GM20431 (cell line): ENCODE measurements around the gene DIRAS1.

ENCODE experiments used
- in situ Hi-C: fragments of 300-500 bp; cut with MseI, MboI; formaldehyde crosslinking; loops from one replicate; pipeline ENCODE4 v1.15.0; 2020; ENCODE audit warnings: low sequenced_read_pairs; ENCODE audit not compliant: unreplicated experiment

DIRAS1 gene

GRCh38 chr19:2720777-2721569 is at the start of gene DIRAS1:
DIRAS1 (minus strand) TSS chr19:2721372; CDS start chr19:2717806, 3,566 bp downstream.
- in situ Hi-C loops = no loop called here

- in situ Hi-C loops = no loop called here
Observed at GRCh38 chr19:2770055-2771013, 49.2 kb upstream of the DIRAS1 start.

- in situ Hi-C loops = no loop called here
Observed at GRCh38 chr19:2769218-2769617, 48.0 kb upstream of the DIRAS1 start.

GRCh38 chr19:2768365-2769132 is 47.4 kb upstream of the DIRAS1 start:
- in situ Hi-C loops = no loop called here

- in situ Hi-C loops = no loop called here
Observed at GRCh38 chr19:2767688-2768087, 46.5 kb upstream of the DIRAS1 start.

- in situ Hi-C loops = no loop called here
Observed at GRCh38 chr19:2766594-2767372, 45.6 kb upstream of the DIRAS1 start.

- in situ Hi-C loops = no loop called here
Observed at GRCh38 chr19:2765376-2765775, 44.2 kb upstream of the DIRAS1 start.

- in situ Hi-C loops = no loop called here
Observed at GRCh38 chr19:2764945-2765344, 43.8 kb upstream of the DIRAS1 start.

- in situ Hi-C loops = no loop called here
Observed at GRCh38 chr19:2763687-2764086, 42.5 kb upstream of the DIRAS1 start.

GRCh38 chr19:2762783-2763496 is 41.8 kb upstream of the DIRAS1 start:
- in situ Hi-C loops = no loop called here

- in situ Hi-C loops = no loop called here
Observed at GRCh38 chr19:2761876-2762782, 41.0 kb upstream of the DIRAS1 start.

- in situ Hi-C loops = no loop called here
Observed at GRCh38 chr19:2761309-2761677, 40.1 kb upstream of the DIRAS1 start.

GRCh38 chr19:2759965-2760364 is 38.8 kb upstream of the DIRAS1 start:
- in situ Hi-C loops = loop anchor here (10.0 kb wide), 1 partner anchor 95 kb away; no protein-coding TSS in a partner anchor

- in situ Hi-C loops = loop anchor here (10.0 kb wide), 1 partner anchor 95 kb away; no protein-coding TSS in a partner anchor
Observed at GRCh38 chr19:2759362-2759761, 38.2 kb upstream of the DIRAS1 start.

GRCh38 chr19:2758601-2759313 is 37.6 kb upstream of the DIRAS1 start:
- in situ Hi-C loops = loop anchor here (10.0 kb wide), 1 partner anchor 94 kb away; no protein-coding TSS in a partner anchor

- in situ Hi-C loops = loop anchor here (10.0 kb wide), 1 partner anchor 92 kb away; no protein-coding TSS in a partner anchor
Observed at GRCh38 chr19:2756921-2757881, 36.0 kb upstream of the DIRAS1 start.
